GM19328 (cell line): ENCODE data around the gene CADM1.

Experiments used
- ATAC-seq: cut with Tn5 transposase; IDR thresholded peaks from one replicate; pipeline ENCODE4 v1.9.1; 2021; ENCODE audit warnings: mild to moderate bottlenecking, moderate library complexity; ENCODE audit not compliant: unreplicated experiment

The CADM1 gene

DNA sequence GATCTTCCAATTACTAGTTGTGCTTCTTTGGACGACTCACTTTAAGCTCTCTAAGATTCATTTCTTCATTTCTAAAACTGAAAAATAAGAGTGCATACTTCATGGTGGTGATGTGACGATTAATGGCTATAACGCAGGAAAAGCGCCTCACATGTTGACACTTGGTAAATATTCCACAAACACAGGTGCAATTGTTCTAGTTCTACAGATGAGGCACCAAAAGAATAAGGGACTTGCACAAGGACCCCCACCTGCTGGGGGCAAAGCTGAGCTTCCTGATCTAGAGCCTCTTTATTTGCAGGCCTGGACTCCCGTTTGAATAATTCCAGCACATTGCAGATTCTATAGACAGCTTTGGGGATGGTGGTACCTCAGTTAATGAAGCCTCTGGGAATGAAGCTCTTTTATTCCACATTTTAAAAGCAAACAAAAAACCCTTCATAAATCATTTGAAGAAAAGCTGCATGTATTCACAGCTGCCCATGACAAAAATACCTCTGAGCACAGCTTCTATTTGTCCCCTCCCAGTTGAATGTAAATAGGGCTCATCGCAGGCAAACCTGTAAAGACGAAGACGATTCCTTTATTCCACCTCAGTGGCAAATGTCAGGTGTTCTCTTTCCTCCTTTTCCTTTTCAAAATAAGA is 14.9 kb upstream of the CADM1 start:
- no peak for ATAC-seq

DNA sequence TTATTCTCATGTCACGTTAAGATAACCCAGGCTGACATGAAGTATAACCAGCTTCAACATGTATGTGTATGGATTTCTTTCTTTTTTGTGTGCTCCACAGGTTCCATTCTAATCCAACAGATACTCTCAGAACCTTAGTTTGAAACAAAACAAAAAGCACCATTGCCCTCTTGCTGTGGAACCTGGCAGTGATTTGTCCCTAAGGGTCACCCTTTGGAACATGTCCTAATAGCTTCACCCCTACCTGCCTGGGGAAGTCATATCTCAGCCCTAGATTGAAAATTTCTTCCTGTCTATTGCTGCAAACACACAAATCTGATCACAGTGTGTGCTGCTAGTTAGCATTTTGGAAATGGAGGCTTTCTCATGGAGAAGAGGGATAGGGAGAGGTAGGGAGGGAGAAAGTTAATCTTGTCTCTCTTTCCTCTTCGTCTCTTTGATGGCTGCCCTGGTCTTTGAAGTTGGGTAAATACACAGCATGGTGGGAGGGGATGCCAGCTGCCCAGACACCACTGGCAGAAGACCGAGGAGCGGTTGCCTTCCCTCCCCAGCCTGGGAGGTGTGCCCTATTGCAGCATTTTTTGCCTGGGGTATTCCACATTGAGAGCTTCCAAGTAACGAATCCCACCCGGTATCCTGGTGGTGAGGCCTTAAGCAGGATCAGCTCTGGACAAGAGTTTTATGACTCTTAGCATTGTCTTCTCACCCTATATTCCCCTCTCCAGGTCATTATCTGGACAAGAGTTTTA is 11.6 kb upstream of the CADM1 start:
- ATAC-seq, result no peak

DNA sequence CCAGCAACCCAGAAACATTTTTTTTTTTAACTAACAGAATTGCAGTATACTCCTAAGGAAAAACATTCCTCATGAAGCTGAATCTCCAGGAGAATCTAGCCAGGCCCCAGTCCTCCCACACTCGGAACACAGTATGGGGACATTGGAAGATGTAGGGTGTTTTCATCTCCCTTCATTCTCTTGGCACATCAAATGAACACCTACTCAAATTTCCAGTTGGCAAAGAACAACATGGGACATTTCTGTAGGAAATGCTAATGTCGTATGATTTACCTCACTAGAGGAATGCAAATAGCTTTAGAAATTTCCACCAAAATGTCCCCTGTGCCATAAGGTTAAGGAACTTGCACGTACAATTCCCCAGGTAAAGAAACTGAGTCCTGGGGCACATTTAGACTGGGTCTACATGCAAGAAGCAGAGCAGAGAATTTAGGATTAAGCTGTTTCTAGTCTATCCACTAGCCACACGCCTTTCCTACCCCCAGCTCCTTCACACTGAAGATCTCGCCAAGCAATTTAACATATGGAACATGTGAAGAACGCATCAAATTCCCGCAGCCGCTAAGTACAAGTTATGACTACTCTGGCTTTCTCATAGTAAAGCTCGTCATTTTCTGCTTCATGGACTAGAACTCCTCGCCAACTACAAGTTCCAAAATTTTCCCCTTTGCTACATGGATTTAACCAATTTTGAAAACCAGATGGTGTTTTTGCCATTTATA is 2.9 kb upstream of the CADM1 start:
- ATAC-seq, result no peak

DNA sequence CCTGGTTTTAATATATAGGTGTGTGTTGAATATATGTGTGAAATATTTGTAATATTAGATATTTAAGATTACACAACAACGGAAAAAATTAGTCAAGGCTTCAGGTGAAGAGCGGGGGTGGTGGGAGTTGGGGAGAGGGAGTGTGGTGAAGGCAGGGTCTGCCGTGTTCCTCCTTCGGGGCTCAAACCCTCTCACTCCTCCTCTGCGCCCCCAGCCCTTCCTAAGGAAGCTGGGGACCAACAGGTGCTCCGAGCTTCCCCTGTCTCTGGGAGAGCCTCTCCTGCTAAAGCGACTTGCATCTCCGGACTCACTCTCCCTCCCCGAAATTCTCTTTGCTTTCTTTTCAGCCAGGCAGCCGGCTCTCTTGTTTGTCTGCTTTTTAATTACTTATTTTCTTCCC is 960 bp upstream of the CADM1 start:
- no peak for ATAC-seq

DNA sequence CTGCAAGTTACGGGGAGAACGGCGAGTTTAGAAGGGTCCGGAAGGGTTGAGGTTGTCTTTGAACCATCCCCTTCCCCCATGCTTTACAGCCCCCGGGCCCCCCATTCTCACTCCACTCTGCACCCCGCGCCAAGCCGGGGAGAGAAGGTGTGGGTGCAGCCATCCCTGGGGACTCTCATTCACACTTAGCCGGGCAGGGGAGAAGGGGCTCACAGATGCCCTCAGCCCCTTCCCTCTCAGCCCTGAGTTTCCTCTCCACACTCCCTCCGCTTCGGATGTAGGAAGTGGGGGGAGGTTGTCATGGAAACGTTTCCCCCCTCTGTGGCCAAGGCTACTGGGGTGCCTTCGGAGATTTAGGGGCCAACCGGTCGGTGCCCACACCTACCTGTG is 334 bp downstream of the CADM1 start:
- ATAC-seq, result no peak

DNA sequence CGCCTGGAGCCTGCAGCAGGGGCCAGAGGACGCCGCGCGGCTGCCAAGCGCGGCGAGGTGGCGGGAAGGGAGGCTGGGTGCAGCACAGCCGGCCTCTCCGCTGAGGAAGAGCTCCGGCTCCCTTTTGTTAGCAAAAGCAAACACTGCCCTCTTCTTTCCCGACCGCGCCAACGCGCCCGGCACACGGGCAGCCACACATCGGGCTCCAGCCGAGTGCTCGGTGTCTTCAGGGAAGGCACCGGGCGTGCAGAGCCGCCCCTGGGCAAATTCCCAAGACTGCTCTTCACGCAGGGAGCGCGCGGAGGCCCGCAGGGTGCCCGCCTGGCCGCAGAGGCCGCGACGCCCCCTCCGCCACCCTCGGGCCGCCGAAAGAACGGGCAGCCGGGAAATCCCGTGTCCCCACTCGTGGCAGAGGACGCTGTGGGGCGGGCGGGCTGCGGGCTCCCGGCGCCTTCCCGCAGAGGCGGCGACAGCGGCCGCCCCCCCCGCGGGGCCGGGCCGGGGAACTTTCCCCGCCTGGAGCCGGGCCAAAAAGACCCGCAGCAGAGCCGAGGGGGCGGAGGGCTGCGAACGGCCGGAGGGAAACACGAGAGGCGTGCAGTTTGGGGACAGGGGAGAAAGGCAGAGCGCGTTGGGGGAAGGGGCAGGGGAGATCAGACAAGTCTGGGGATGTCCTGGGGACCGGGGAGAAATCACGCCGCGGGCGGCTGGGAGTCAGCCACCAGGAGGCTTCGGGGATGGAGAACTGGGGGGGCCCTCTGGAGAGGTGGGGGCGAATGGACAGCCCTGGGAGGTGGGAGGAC is 931 bp downstream of the CADM1 start:
- ATAC-seq, result no peak

DNA sequence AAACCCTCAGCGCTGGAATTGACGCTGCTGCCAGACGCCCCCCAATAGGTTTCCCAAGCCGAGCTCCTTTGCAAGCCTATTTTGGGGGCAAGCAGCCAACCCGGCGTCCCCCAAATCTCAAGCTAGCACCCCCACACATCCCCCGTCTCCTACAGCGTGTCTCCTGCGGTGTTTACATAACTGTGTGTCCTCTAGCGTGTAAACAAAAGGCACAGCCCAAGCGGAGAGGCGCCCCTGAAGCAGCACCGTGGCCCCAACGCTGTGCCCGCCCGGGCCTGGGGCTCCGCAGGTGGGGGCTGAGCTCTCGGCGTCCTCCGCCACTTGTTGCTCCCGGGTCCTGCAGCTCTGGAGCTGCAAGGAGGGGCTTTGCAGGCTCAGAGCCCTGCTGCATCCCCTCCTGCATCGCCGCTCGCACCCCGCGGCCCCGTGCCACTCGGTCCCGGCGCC is 1.6 kb downstream of the CADM1 start:
- no peak for ATAC-seq

DNA sequence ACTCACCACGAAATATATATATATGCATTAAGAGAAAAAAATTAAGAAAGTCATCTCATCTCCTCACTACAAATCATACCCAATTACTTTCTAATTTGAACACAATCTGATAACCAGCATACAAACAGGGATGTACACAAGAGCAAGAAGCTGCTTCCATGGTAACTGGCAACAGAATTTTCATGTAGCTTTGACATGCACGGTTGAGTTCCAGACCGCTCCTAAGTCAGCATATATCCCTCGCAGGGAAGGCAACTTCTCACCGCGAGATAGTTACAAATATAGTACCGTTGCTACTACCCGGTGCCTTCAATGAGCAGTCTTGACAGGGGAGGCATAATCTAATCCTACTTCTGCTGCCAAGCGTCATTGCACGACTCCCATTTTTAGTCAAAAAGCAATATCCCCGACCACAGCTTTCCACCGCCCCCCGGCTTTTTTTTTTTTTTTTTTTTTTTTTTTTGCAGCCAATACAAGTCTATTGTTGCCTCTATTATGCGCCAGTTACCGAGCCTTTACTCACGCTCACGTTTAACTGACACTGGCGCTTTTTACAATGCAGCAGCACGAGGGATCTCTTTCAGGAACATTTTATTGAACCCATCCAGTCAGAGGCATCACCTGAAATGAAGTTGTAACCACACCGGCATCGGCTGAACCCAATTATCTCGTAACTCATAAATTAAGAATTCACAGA is 2.2 kb downstream of the CADM1 start:
- no peak for ATAC-seq

DNA sequence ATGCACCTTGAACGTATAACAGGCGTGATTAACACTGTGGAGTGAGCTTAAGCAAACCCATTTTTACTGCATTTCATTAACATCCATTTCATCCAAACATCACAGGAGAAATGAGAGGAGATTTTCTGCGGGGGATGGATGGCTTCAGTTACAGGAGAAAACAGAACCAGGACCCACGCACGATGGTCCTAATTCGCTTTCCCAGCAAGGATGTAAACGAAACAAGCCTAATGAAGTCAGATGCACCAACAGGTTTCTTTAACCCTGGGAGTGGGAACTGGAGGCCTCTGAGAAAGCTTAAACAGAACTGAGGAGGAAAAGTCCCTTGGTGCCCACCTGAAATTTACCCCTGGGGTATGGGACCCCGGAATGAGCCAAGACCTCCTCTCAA is 2.7 kb downstream of the CADM1 start:
- no peak for ATAC-seq

DNA sequence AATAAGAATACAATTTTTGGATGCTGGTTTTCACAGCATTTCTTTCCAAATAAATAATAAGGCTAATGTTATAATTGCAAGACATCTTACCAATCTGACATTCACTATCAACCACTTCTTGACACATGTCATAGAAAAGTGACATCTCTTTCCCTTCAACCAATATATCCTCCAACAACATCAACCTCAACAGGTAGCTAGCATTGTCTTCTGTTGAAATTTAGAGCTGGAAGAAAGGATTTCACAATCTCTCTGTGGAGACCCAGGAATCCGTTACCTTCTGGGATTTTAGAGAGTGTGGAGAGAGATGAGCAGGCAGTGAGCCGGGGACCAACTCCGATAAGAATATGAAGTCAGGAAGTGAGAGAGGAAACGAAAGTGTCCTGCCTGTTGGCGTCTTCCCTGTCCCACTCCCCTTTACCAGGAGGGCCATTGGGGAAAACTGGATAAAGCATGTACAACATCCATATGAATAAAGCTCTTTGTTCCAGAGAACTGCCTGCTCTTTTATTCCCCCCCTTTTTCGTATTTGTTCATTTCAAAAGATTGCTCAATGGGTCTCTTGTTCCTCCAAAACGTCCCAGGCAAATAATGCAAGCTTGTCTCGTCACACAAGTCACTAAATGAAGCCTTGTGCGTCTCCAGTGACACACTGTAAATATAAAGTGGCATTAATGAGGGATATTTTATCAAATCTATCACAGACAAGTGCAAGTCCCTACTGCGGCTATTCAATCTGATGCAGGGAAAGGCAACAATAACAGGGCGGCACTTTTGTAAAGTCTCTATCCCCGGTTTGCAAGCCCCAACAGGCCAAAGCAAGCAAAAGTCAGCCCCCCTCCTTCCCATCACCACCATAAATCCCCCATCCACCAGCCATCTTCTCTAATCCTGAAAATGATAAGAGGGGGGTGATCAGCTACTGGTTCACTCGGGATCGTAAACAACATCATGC is 3.4 kb downstream of the CADM1 start:
- no peak for ATAC-seq

DNA sequence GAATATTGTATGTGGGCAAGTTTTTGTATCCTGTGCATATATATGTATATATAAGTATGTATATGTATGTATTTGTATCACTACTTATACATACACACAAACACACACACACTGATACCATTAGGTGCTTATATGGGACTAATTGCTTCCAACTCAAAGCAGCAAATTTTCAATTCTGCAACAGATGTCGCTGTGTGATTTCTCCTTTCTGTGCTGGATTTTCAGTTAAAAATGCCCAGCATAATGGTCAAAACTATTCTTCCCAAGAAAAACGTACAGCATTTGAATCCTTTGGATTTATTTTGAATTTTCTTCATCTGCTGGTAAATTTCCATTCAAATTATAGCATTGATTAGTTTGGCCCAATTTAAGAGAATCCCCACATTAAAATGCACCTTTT is 4.3 kb downstream of the CADM1 start:
- ATAC-seq, result no peak

DNA sequence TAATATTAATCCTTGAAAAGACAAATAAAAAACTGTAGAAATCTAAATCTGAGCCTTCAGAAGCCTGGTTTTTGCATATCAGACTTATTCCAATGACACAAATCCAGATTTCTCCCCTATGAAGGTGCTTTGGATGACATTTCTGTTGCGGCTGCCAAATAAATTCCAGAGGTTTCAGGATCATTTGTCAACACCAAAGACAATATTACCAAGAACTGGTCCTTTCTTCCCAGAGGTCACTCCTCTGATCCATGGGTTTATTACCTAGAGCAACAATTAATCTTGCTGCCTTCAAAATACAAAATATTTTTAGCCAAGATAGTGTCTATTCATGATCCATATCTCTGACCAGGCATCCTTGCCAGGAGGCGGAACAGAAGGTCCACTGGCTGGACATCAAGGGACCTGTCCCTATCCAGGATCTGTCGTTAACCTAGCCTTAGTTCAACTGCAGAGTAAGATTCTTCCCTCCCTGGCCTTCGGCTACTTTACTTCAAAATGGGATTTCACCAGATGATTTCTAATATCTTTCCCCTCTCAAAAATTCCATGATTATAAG is 4.9 kb downstream of the CADM1 start:
- ATAC-seq, result no peak

DNA sequence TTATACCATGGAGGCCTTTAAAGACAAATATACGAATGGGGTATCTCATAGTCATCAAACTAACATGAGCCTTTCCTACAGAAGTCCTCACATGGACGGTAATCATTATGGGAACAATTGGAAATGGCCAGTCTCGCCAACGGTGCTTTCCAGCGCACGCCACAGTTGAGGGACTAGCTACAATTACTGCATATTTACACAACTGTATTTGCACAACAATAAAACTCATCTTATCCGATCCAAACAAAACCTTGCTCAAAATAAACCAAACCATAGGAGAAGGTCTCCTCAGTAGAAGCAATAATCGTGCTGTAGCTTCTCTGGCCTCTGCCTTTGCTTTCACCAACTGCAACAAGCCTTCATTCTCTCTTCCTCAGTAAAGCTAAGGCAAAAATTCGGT is 5.9 kb downstream of the CADM1 start:
- ATAC-seq, result no peak

DNA sequence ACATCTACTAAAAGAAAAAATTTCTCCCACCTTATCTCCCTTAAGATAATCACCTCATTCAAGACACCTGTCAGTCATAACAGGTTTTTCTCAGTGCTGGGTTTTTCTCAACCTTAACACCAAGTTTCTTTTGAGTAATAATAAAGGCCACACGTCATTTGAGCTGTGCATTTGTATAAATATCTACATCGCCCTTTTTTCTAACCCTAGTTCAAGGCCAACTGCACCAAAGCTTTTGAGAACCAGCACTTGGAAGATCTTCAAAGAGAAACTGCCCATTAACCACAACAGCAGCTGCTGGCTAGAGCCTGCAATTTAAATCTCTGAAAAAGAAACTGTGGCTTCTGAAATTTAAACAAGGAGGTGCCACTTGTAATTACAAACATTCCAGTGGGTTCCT is 6.9 kb downstream of the CADM1 start:
- no peak for ATAC-seq

DNA sequence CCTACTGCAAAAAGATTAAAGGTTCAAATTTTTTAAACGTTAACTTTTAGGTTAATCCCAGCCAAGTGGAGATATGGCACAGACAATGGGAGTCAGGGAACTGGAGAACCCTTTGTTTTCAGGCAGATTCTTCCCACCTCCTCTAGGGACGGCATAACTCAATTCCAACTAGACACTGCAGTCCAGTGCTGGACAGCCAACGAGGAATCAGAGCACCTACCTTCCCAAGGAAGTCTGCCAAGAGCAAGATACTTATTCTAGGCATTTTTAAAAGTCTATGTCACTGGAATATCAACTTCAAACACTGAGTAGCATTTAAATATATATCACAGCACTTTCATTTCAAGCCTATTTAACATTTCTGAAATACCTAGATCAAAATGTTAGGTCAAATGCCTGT is 7.3 kb downstream of the CADM1 start:
- no peak for ATAC-seq

DNA sequence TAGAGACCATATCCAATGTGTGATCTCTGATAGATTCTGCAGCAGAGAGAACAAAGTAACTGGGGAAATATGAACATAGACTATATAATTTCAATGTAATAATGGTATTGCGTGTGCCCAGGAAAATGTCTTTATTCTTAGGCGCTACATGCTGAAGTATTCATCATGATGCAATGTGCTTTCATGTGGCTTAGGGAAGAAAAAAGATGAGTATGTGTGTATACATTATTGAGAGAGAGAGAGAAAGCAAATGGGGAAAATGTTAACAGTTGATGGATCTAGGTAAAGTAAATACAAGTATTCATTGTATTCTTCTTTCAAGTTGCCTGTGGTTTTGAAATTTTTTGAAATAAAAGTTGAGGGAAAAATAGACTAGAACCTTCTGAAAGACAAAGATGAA is 10.3 kb downstream of the CADM1 start:
- no peak for ATAC-seq

DNA sequence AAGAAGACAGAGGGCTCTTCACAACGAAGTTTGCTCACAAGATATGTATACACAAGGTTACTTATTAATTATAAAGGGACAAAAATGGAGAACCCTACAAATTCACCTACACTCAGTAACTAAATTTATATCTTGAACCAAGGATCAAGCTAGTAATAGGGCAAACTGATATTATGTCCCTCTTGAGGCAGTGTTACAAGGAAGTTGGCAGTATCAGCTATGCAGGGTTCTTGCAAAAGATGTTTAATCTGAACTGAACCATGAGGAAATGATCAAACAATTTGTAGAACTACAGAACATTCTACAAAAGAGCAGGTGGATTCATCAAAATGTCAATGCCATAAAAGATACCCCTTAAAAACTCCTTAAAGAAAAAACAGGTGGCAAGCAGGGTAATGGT is 10.7 kb downstream of the CADM1 start:
- ATAC-seq, result no peak

DNA sequence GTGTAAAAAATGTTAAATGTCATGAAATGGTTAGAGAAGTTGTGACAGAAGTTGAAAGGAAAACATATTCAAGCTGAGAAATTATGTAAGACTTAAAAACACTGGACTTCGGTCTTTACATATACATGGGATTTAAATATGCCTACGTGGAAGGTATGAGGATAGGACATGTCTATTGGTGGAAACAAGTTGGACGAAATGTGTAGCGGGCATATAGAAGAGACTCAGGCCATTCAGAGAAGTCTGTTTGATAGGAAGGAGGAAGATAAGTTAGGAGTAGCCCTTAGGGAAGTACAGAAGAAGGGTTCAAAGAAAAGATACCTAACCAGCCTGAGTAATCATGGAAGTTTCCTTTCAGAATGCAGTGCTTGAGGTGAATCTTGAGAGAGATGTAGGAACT is 14.7 kb downstream of the CADM1 start:
- no peak for ATAC-seq

DNA sequence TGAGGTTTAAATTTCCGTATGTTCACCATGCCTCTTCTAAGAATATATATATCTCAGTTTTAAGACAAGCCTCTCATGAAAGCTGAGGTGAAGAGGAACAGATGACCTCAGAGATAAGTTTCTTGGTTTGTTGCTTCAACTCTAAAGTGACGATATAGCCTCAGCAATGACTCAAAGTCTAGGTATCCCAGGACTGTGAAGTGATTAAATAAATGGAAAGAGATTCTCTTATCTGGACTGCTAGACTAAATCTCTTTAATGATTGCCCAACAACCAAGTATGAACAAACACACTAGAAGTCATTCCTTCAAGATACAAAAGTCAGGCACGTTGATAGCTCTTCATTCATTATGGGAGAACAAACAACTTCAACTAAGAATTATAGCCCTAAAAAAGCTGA is 15.3 kb downstream of the CADM1 start:
- ATAC-seq, result no peak
